Right lobe of liver (tissue), 4 donors: ENCODE results near the gene MEF2A.

ENCODE experiments used
- CTCF ChIP-seq, 4 donors: fragments of 200-600 bp in 3 of 4; fragments of 450-650 bp in 1 of 4; IDR thresholded peaks; one replicate each; pipeline versions ENCODE4 v1.5.1 to v1.8.0; 2016 to 2022; ENCODE audit warnings: antibody characterized with exemption in 4 of 4, mild to moderate bottlenecking in 2 of 4
- POLR2A ChIP-seq: fragments of 450-650 bp; IDR thresholded peaks from one replicate; pipeline ENCODE4 v1.6.1; 2017; ENCODE audit warnings: antibody characterized with exemption, mild to moderate bottlenecking
- donor health status: DM: no; HTN: no; CAD: no.
- donor health status: DM: no; HTN: no; CAD: no.
- donor health status: DM: no; HTN: yes; CAD: no.

DNA sequence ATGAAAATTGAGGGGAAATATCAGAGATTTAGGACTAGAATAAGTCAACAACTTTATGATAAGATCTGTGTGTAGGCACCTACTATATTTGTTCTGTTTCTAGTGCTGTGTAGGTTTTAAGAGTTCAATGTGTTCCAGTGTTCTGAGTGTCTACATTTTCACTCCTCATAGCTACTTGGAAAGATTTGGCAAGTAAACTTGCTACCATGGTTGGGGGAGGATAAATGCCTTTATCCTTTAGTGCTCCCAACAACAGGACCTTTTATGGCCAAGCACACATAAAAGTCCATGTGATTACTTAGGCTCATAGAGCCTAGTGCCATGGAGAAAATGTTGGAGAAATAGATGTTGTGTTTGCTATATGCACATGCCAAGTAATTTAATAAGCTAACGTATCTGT is 103.5 kb downstream of the MEF2A start:
- TF ChIP-seq CTCF (IDR thresholded peaks at IDR 0.05): no peak
- no peak for TF ChIP-seq POLR2A
